ENCODE results near the gene GALM. TPM values are rescaled to one million over a fixed set of nuclear protein-coding genes. Genes with fewer than 3 reads are reported as not detected.

Gene GALM
- total and polyA plus RNA-seq, 2 donors (not counting 1 experiment from before 2014, with no cell fraction given): 14.7 to 51.4 TPM

- no peaks in the 10 kb centered on the region for H3K4me1 ChIP-seq (ENCODE audit: control insufficient read depth, extremely low read depth, insufficient read depth, low read length)
- no peaks in the 10 kb centered on the region for H3K27me3 ChIP-seq (ENCODE audit: control insufficient read depth, insufficient read depth, low read length)
- H4K20me1 ChIP-seq (ENCODE audit: control insufficient read depth, extremely low read depth, insufficient read depth, low read length): no peaks in the 10 kb centered on the region
- H3K4me2 ChIP-seq (ENCODE audit: extremely low read depth, insufficient read depth, low read length): no peak overlapping the region
- H2AFZ ChIP-seq (ENCODE audit: low read length): no peak overlapping the region
- DNase-seq (ENCODE audit: low read depth in 2 of 2): no peak
- no peaks in the 10 kb centered on the region for H3K9me3 ChIP-seq (ENCODE audit: control insufficient read depth, insufficient read depth, low read depth, low read length)
- TF ChIP-seq EZH2 (IDR thresholded peaks at IDR 0.05; ENCODE audit: low read length, missing control alignments): no peak
- TF ChIP-seq CTCF (conservative IDR thresholded peaks at IDR 0.05 in 1 of 2, IDR thresholded peaks at IDR 0.05 in 1 of 2; ENCODE audit: low read depth in 1 of 2, low read length in 2 of 2): no peak
- H3K9ac ChIP-seq (ENCODE audit: insufficient read depth, low read length): no peak overlapping the region
- H3K27ac ChIP-seq (ENCODE audit: insufficient read depth, low read length): no peak overlapping the region
- H3K4me3 ChIP-seq (replicated peaks in 1 of 4; ENCODE audit: control extremely low read depth in 1 of 4, insufficient read depth in 1 of 4, low read depth in 3 of 4, low read length in 4 of 4): no peak overlapping the region
- no peaks in the 10 kb centered on the region for H3K79me2 ChIP-seq (ENCODE audit: control insufficient read depth, insufficient read depth, low read length)
- H3K36me3 ChIP-seq (ENCODE audit: control insufficient read depth, insufficient read depth, low read length): no peaks in the 10 kb centered on the region
These were observed 39.4 kb upstream of the GALM start for GRCh38 chr2:38626326-38627035.

- Histone ChIP-seq H3K4me2 (ENCODE audit: extremely low read depth, insufficient read depth, low read length) (no peak overlapping the region), H3K4me3 (replicated peaks in 1 of 4; ENCODE audit: control extremely low read depth in 1 of 4, insufficient read depth in 1 of 4, low read depth in 3 of 4, low read length in 4 of 4) (no peak overlapping the region), H3K79me2 (ENCODE audit: control insufficient read depth, insufficient read depth, low read length) (no peaks in the 10 kb centered on the region), H3K27ac (ENCODE audit: insufficient read depth, low read length) (no peak overlapping the region), H3K9ac (ENCODE audit: insufficient read depth, low read length) (no peak overlapping the region), H3K9me3 (ENCODE audit: control insufficient read depth, insufficient read depth, low read depth, low read length) (no peaks in the 10 kb centered on the region), H4K20me1 (ENCODE audit: control insufficient read depth, extremely low read depth, insufficient read depth, low read length) (no peaks in the 10 kb centered on the region), H3K36me3 (ENCODE audit: control insufficient read depth, insufficient read depth, low read length) (no peaks in the 10 kb centered on the region), H3K27me3 (ENCODE audit: control insufficient read depth, insufficient read depth, low read length) (no peaks in the 10 kb centered on the region), H3K4me1 (ENCODE audit: control insufficient read depth, extremely low read depth, insufficient read depth, low read length) (no peaks in the 10 kb centered on the region), H2AFZ (ENCODE audit: low read length) (no peak overlapping the region)
- TF ChIP-seq EZH2 (IDR thresholded peaks at IDR 0.05; ENCODE audit: low read length, missing control alignments) (no peak), CTCF (conservative IDR thresholded peaks at IDR 0.05 in 1 of 2, IDR thresholded peaks at IDR 0.05 in 1 of 2; ENCODE audit: low read depth in 1 of 2, low read length in 2 of 2) (no peak)
- no peak for DNase-seq (ENCODE audit: low read depth in 2 of 2)
These were observed 38.5 kb upstream of the GALM start for GRCh38 chr2:38627391-38627790.

- H3K27me3 ChIP-seq (ENCODE audit: control insufficient read depth, insufficient read depth, low read length): no peaks in the 10 kb centered on the region
- DNase-seq (ENCODE audit: low read depth in 2 of 2): no peak
- no peaks in the 10 kb centered on the region for H3K9me3 ChIP-seq (ENCODE audit: control insufficient read depth, insufficient read depth, low read depth, low read length)
- no peaks in the 10 kb centered on the region for H3K4me1 ChIP-seq (ENCODE audit: control insufficient read depth, extremely low read depth, insufficient read depth, low read length)
- TF ChIP-seq CTCF (conservative IDR thresholded peaks at IDR 0.05 in 1 of 2, IDR thresholded peaks at IDR 0.05 in 1 of 2; ENCODE audit: low read depth in 1 of 2, low read length in 2 of 2) (no peak), EZH2 (IDR thresholded peaks at IDR 0.05; ENCODE audit: low read length, missing control alignments) (no peak)
- H3K4me3 ChIP-seq (replicated peaks in 1 of 4; ENCODE audit: control extremely low read depth in 1 of 4, insufficient read depth in 1 of 4, low read depth in 3 of 4, low read length in 4 of 4): no peak overlapping the region
- H3K36me3 ChIP-seq (ENCODE audit: control insufficient read depth, insufficient read depth, low read length): no peaks in the 10 kb centered on the region
- H4K20me1 ChIP-seq (ENCODE audit: control insufficient read depth, extremely low read depth, insufficient read depth, low read length): no peaks in the 10 kb centered on the region
- H2AFZ ChIP-seq (ENCODE audit: low read length): no peak overlapping the region
- no peaks in the 10 kb centered on the region for H3K79me2 ChIP-seq (ENCODE audit: control insufficient read depth, insufficient read depth, low read length)
- no peak overlapping the region for H3K27ac ChIP-seq (ENCODE audit: insufficient read depth, low read length)
- H3K4me2 ChIP-seq (ENCODE audit: extremely low read depth, insufficient read depth, low read length): no peak overlapping the region
- no peak overlapping the region for H3K9ac ChIP-seq (ENCODE audit: insufficient read depth, low read length)
These were observed 36.2 kb upstream of the GALM start for GRCh38 chr2:38629684-38630083.
